T follicular helper cell (primary cell): ENCODE results near the gene KCNT1.

Experiments used
- DNase-seq: peaks from one replicate; pipeline ENCODE4 v3.0.0-alpha.2; 2020; ENCODE audit warnings: low read depth

KCNT1 gene

GRCh38 chr9:135821116-135821515 is 119.1 kb downstream of the KCNT1 start:
- DNase-seq = no peak

GRCh38 chr9:135821733-135822373 is 119.9 kb downstream of the KCNT1 start:
- DNase-seq = no peak

- DNase-seq = no peak
These were observed 120.4 kb downstream of the KCNT1 start for GRCh38 chr9:135822374-135822755.

- DNase-seq = no peak
These were observed 121.1 kb downstream of the KCNT1 start for GRCh38 chr9:135823036-135823435.

- DNase-seq = no peak
These were observed 123.6 kb downstream of the KCNT1 start for GRCh38 chr9:135825435-135826187.

- DNase-seq = no peak
These were observed 124.2 kb downstream of the KCNT1 start for GRCh38 chr9:135826188-135826545.

- no peak for DNase-seq
These were observed 125.3 kb downstream of the KCNT1 start for GRCh38 chr9:135827301-135827700.

- no peak for DNase-seq
These were observed 126.0 kb downstream of the KCNT1 start for GRCh38 chr9:135827866-135828580.

GRCh38 chr9:135828656-135829055 is 126.7 kb downstream of the KCNT1 start:
- DNase-seq = no peak

GRCh38 chr9:135830496-135830895 is 128.5 kb downstream of the KCNT1 start:
- DNase-seq = no peak

GRCh38 chr9:135833864-135834263 is 131.9 kb downstream of the KCNT1 start:
- no peak for DNase-seq

- no peak for DNase-seq
These were observed 133.1 kb downstream of the KCNT1 start for GRCh38 chr9:135835131-135835530.

GRCh38 chr9:135839516-135839915 is 137.5 kb downstream of the KCNT1 start:
- DNase-seq = no peak

GRCh38 chr9:135840107-135840506 is 138.1 kb downstream of the KCNT1 start:
- no peak for DNase-seq

- DNase-seq = no peak
These were observed 138.6 kb downstream of the KCNT1 start for GRCh38 chr9:135840539-135840938.
